Limb (tissue), 2 donors: ENCODE results near the gene FBXL22.
"Not testable (repeated sequence)": the region's sequence is repeated elsewhere in the genome, so short reads cannot be mapped to it uniquely, and the experiment has no call there.

Experiments
- DNase-seq, 2 donors: peaks; one replicate each; pipeline ENCODE4 v3.0.0-alpha.2; 2016; ENCODE audit errors: extremely low spot score in 2 of 2

FBXL22 gene

GRCh38 chr15:63611177-63611576 is 14.0 kb downstream of the FBXL22 start:
- peak; percentile 49 to 51 for DNase-seq

DNA sequence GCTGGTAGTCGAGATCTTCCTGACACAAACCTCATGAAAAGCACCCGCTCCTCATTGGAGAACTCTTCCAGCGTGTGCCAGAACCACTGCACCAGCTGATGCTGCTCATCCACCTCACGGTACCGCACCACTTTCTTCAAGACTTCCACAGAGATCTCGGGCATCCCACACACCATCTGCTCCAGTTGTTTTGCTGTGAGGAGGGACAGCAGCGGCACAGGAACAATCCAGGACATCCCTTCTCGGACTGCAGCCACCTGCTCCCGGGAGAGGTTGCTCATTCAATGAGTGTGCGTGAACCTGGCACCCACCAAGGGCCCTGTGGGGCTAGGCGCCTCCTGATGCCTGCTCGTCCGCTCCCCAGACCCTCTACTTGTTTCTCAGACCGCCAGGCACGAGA is 15.1 kb downstream of the FBXL22 start:
- DNase-seq = no peak

DNA sequence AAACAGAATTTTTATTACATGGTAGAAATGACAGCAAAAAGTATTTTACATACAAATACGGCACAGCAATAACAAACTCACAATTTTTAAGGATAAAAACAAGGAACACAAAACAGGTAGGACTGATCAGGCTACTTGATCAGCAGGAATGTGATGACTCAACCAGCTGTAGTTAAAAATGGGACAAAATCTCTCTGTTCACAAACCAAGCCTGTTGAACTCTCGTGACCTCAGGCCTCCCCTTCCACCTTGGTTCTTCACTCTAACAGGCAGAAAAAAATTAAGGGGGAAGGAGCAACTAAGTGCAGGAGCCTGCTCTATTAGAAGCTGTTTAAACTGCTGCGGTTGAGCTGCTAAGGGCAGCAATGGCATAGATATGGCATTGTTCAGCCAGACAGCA is 18.7 kb downstream of the FBXL22 start:
- DNase-seq = no peak

GRCh38 chr15:63617147-63617546 is 20.0 kb downstream of the FBXL22 start:
- not testable (repeated sequence) for DNase-seq

DNA sequence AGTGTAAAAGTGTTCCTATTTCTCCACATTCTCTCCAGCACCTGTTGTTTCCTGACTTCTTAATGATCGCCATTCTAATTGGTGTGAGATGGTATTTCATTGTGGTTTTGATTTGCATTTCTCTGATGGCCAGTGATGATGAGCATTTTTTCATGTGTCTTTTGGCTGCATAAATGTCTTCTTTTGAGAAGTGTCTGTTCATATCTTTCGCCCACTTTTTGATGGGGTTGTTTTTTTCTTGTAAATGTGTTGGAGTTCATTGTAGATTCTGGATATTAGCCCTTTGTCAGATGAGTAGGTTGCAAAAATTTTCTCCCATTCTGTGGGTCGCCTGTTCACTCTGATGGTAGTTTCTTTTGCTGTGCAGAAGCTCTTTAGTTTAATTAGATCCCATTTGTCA is 20.4 kb downstream of the FBXL22 start:
- not testable (repeated sequence) for DNase-seq

DNA sequence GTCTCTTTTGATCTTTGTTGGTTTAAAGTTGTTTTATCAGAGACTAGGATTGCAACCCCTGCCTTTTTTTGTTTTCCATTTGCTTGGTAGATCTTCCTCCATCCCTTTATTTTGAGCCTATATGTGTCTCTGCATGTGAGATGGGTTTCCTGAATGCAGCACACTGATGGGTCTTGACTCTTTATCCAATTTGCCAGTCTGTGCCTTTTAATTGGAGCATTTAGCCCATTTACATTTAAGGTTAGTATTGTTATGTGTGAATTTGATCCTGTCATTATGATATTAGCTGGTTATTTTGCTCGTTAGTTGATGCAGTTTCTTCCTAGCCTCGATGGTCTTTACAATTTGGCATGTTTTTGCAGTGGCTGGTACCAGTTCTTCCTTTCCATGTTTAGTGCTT is 23.6 kb downstream of the FBXL22 start:
- not testable (repeated sequence) for DNase-seq

DNA sequence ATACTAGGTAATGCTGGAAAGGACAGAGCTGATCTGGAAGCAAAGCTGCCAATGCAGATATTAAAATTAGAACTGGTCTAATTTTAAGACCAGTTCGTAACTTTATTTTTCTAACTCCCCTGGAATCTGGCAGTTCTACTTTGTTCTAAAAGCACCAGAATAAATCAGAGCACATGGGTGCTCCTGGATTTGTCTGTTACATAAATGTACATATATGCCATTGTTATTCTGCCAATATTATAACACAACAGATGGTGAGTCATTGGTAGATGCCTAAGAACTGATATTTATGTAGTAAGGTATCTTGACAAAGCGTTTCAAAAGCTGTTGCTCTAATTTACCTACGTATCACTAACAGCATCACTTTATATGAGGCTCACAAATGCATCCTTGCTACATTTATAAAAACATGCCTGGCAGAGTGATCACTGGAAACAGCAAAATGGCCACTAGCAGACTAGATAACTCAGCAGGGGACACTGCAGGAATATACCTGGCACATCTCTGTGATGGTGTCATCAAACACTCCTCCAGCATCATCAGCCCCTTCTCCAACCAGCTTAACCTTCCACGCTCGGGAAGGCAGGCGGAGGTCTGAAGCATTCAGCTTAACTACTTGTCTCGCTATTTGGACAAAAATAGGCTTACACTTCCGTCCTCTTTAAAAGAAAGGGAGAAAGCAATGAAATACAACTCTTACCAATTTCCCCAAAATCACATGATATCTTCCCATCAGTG is 26.2 kb downstream of the FBXL22 start:
- DNase-seq = no peak

DNA sequence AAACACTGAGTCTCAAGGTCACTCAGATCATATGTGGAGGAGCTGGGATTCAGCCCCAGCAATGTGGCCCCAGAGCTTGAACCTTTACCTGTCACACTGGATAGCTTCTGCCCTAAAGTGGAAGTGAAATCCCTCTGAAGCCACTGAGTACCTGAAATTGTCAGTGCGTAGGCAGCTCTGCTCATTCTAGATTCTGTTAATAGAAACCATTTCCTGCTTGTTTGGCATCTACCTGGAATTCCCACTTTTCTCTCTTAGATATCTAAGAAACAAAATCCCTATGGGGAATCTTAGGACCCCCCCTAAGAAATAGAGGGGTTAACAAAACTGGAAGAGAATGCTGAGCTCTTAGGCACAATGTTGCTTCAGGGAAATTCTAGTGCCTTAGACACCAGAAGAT is 29.8 kb downstream of the FBXL22 start:
- DNase-seq = no peak

- no peak for DNase-seq
Measured at GRCh38 chr15:63628123-63628822, 31.1 kb downstream of the FBXL22 start.

DNA sequence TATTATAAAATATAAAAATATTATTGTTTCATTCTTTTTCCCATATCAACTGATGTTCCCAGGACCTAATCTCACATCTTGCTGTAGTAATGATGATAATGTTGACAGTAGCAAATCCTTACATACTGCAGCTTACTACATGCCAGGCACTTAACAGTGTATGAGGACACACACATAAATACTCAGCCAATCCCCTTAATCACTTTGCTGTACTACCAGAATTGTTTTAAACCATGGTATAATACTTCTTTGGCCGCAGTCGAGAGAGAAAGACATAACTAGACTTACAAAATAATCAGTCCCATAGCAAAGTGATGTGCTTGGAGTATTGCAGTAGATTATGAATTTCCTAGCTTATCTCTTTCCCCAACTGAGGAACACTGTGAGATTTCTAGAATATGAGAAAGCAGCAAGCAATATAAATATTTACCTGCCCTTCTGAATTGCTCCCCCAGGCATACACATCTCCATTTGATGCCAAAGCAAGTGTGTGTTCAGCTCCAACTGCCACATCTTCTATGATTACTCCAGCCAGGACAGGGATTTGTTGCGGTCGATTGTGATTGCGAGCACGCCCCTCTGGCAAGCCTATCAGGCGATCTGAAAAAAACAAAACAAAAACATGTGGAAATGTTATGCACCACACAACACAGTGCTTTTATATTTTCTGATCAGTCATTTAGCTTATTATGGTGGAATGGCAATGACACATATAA is 33.0 kb downstream of the FBXL22 start:
- DNase-seq = no peak

DNA sequence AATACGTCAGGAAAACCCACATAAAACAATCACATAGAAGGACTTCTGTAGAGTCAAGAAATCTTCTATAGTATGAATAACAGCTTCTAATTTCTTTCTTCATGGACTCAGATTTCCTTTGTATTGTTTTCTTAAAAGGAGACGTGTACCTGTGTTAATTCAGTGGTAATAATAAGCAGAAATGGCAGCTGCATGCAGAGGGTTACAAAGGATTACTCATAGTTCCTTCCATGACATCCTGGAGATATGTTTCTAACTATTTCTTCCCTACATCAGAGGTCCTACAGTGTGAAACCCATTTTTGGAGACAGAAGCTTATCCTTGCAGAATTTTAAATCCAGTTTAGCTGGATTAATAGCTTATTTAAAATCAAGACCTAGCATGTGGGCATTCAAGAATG is 36.1 kb downstream of the FBXL22 start:
- no peak for DNase-seq

DNA sequence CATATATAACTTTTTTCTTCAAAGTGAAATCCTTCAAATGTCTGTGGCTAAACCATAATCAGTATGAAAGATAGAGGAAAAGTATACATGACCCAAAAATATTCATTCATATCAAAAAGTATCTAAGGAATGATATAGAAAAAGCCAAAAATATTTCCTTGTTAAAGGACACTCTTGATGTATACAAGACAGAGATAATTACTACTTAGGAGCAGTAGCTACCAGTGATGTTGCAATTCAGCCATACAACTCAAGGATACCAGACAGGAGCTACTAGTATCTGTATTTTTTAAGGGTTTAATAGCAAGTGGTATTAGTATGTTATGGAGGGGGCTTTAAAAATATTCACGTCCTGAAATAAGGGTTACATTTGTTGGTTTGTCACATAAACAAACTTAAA is 37.0 kb downstream of the FBXL22 start:
- DNase-seq = no peak

- DNase-seq = no peak
Measured at GRCh38 chr15:63636518-63637061, 39.4 kb downstream of the FBXL22 start.

DNA sequence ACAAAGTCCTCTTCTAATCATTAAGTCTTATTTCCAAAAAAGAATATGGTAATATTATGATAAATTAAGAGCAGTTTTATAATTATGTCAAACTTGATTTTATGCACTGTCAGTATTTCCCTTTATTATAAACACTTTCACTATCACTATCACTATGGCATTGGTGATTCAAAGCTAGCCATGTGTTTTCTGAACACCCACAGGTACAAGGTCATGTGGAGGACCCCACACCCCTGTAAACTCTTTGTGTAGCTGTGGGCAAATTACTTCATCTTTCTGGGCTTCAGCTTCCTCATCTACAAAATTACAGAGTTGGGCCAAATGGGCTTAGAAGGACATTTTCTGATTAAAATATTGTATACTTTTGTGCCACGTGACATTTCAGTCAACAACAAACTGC is 41.7 kb downstream of the FBXL22 start:
- DNase-seq = no peak

GRCh38 chr15:63640146-63640545 is 43.0 kb downstream of the FBXL22 start:
- DNase-seq = no peak
